Endothelial cell of umbilical vein (primary cell): ENCODE results near the gene ARMH1. TPM values are rescaled to one million over a fixed set of nuclear protein-coding genes. Genes with fewer than 3 reads are reported as not detected.

Experiments
- BruUV-seq: library from RNA; stranded (reverse); fragments of 400-500 nt; replicated peaks from 2 replicates; lab custom pipeline; 2021; lab: Mats Ljungman, UMichigan
- CTCF ChIA-PET: fragments of 300-600, 350-600 bp; sonication (Branson Sonifier 250); formaldehyde crosslinking; loops from one replicate; lab custom pipeline; 2021; ENCODE audit warnings: antibody characterized with exemption, inconsistent platforms; lab: Charles Lee
- POLR2A ChIA-PET: fragments of 300-600, 350-600 bp; sonication (Branson Sonifier 250); formaldehyde crosslinking; loops from one replicate; lab custom pipeline; 2021; ENCODE audit warnings: antibody characterized with exemption, inconsistent platforms; lab: Charles Lee
- DNase-seq: peaks from one replicate; pipeline ENCODE4 v3.0.0-alpha.2; 2011; ENCODE audit warnings: low read depth, low spot score
- FAIRE-seq: peaks from 2 replicates; lab custom pipeline; 2011; peaks lifted over from hg19 to GRCh38; lab: Jason Lieb, UNC
- H2AFZ ChIP-seq: 2 replicates; pipeline ENCODE4 v1.6.0; 2012; ENCODE audit warnings: low read depth, low read length, control low read depth, inconsistent platforms
- H3K27ac ChIP-seq: 2 replicates; pipeline ENCODE4 v1.5.1; 2011; ENCODE audit warnings: low read depth, mild to moderate bottlenecking, control low read depth, low read length, moderate library complexity; ENCODE audit not compliant: insufficient read depth
- H3K27me3 ChIP-seq, 2 experiments: 2 replicates each; pipeline versions ENCODE4 v1.6.0 to v1.6.1; 2011; ENCODE audit warnings: low read length in 2 of 2, mixed read lengths in 1 of 2; ENCODE audit not compliant: control insufficient read depth in 2 of 2, insufficient read depth in 2 of 2
- H3K36me3 ChIP-seq, 2 experiments: 2 replicates in 1 of 2; 3 replicates in 1 of 2; pipeline ENCODE4 v1.5.1; 2011; ENCODE audit warnings: low read length in 2 of 2, mild to moderate bottlenecking in 1 of 2, moderate library complexity in 1 of 2; ENCODE audit not compliant: control insufficient read depth in 2 of 2, insufficient read depth in 2 of 2; ENCODE audit errors: extremely low read depth in 1 of 2
- H3K4me1 ChIP-seq: 3 replicates; pipeline ENCODE4 v1.5.1; 2011; ENCODE audit warnings: mild to moderate bottlenecking, low read length; ENCODE audit not compliant: control insufficient read depth, insufficient read depth; ENCODE audit errors: extremely low read depth
- H3K4me2 ChIP-seq: 2 replicates; pipeline ENCODE4 v1.6.1; 2011; ENCODE audit warnings: low read length, control low read depth, mixed read lengths; ENCODE audit not compliant: insufficient read depth
- H3K4me3 ChIP-seq, 3 experiments: fragments of 200-600 bp in 1 of 3; sonication (generic), shearing (Covaris generic) in 1 of 3; replicated peaks in 1 of 3; 2 replicates each; pipeline ENCODE4 v1.5.1; 2011 to 2016; ENCODE audit warnings: control low read depth in 3 of 3, low read length in 3 of 3, mild to moderate bottlenecking in 2 of 3, inconsistent platforms in 1 of 3, low read depth in 1 of 3, moderate library complexity in 1 of 3; ENCODE audit not compliant: insufficient read depth in 1 of 3
- H3K79me2 ChIP-seq: 2 replicates; pipeline ENCODE4 v1.6.0; 2012; ENCODE audit warnings: low read length, inconsistent platforms; ENCODE audit not compliant: control insufficient read depth, insufficient read depth
- H3K9ac ChIP-seq: replicated peaks from 2 replicates; pipeline ENCODE3; 2011; ENCODE audit warnings: low read length, control low read depth; ENCODE audit not compliant: insufficient read depth; ENCODE audit errors: extremely low read depth
- H3K9me1 ChIP-seq: replicated peaks from 3 replicates; pipeline ENCODE4 v1.6.0; 2011; ENCODE audit warnings: mild to moderate bottlenecking, low read length; ENCODE audit not compliant: control insufficient read depth, insufficient read depth; ENCODE audit errors: extremely low read depth
- H3K9me3 ChIP-seq: replicated peaks from 2 replicates; pipeline ENCODE4 v1.5.1; 2012; ENCODE audit warnings: low read length, inconsistent platforms; ENCODE audit not compliant: control insufficient read depth, insufficient read depth
- H4K20me1 ChIP-seq: replicated peaks from 2 replicates; pipeline ENCODE3; 2011; ENCODE audit warnings: mild to moderate bottlenecking, low read length; ENCODE audit not compliant: control insufficient read depth, insufficient read depth; ENCODE audit errors: extremely low read depth
- CTCF ChIP-seq, 2 donors: IDR thresholded peaks; 1 replicate in 1 of 2; 2 replicates in 1 of 2; pipeline ENCODE4 v1.5.1; 2011; ENCODE audit warnings: low read length in 2 of 2, mild to moderate bottlenecking in 2 of 2, moderate library complexity in 2 of 2, control low read depth in 1 of 2, inconsistent platforms in 1 of 2, low read depth in 1 of 2; ENCODE audit not compliant: insufficient read depth in 1 of 2; ENCODE audit errors: extremely low read depth in 1 of 2
- EZH2 ChIP-seq: IDR thresholded peaks from 2 replicates; pipeline ENCODE4 v1.6.1; 2012; ENCODE audit warnings: borderline replicate concordance, low read depth, mild to moderate bottlenecking, moderate library complexity, low read length, inconsistent platforms; ENCODE audit not compliant: severe bottlenecking
- FOS ChIP-seq: IDR thresholded peaks from 2 replicates; pipeline ENCODE4 v1.6.1; 2011; ENCODE audit warnings: mild to moderate bottlenecking, low read length, moderate library complexity, borderline replicate concordance; ENCODE audit not compliant: insufficient read depth
- GATA2 ChIP-seq: IDR thresholded peaks from 2 replicates; pipeline ENCODE4 v1.7.0; 2011; ENCODE audit warnings: low read depth, mild to moderate bottlenecking, moderate library complexity, mixed read lengths, low read length; ENCODE audit not compliant: insufficient read length, insufficient read depth
- JUN ChIP-seq: IDR thresholded peaks from 2 replicates; pipeline ENCODE4 v1.6.1; 2011; ENCODE audit warnings: borderline replicate concordance, low read depth; ENCODE audit not compliant: insufficient read length, insufficient read depth
- MAX ChIP-seq: IDR thresholded peaks from 2 replicates; pipeline ENCODE4 v1.6.1; 2011; ENCODE audit not compliant: insufficient read depth, insufficient read length
- MYC ChIP-seq: IDR thresholded peaks from one replicate; pipeline ENCODE4 v1.6.1; 2011; ENCODE audit warnings: mild to moderate bottlenecking, low read depth, low read length
- POLR2A ChIP-seq: IDR thresholded peaks from 2 replicates; pipeline ENCODE4 v1.6.1; 2012; ENCODE audit warnings: low read depth, mild to moderate bottlenecking, control low read depth, low read length
- POLR2AphosphoS5 ChIP-seq: IDR thresholded peaks from 2 replicates; pipeline ENCODE4 v1.6.1; 2012; ENCODE audit warnings: low read depth, mild to moderate bottlenecking, control low read depth, low read length, moderate library complexity; ENCODE audit not compliant: insufficient read depth
- dilution Hi-C: fragments of 300-500 bp; cut with MboI; formaldehyde crosslinking; loops from one replicate; pipeline ENCODE4 v1.15.0; 2019; ENCODE audit warnings: low sequenced_read_pairs; ENCODE audit not compliant: extremely low pct_ligation_motif_present
- intact Hi-C: fragments of 100-400 bp; cut with micrococcal nuclease; formaldehyde crosslinking; loops from one replicate; pipeline ENCODE4 v1.10.0; 2022
- polyA plus RNA-seq, 4 experiments: library from polyadenylated mRNA; depleted of rRNA in 3 of 4; stranded (reverse) in 3 of 4; unstranded in 1 of 4; fragments of >200 nt; gene quantifications; 2 replicates each; pipeline versions ENCODE4 v1.2.1 to v1.2.3, GENCODE V29; 2011 to 2012; ENCODE audit warnings: missing spikeins in 1 of 4
- total RNA-seq: library from RNA; stranded (reverse); gene quantifications from 2 replicates; pipeline ENCODE4 v1.2.3, GENCODE V29; 2021

Gene ARMH1
- total and polyA plus RNA-seq, 2 donors (not counting 3 experiments of a cell fraction or from before 2014, with no cell fraction given): 0.17 TPM; not detected in 1

- no peak for FAIRE-seq
- POLR2A ChIA-PET: no interaction called here
- no peaks in the 10 kb centered on the region for H3K9me1 ChIP-seq
- H3K27ac ChIP-seq: no peak overlapping the region
- no peak for DNase-seq
- H2AFZ ChIP-seq: no peak overlapping the region
- no peaks in the 10 kb centered on the region for H3K79me2 ChIP-seq
- H3K9ac ChIP-seq: no peak overlapping the region
- H3K36me3 ChIP-seq: no peaks in the 10 kb centered on the region
- H3K4me2 ChIP-seq: no peak overlapping the region
- H3K9me3 ChIP-seq: no peaks in the 10 kb centered on the region
- CTCF ChIA-PET: no interaction called here
- H3K4me1 ChIP-seq: no peaks in the 10 kb centered on the region
- no peak overlapping the region for H3K4me3 ChIP-seq
- no peaks in the 10 kb centered on the region for H4K20me1 ChIP-seq
- intact Hi-C loops (no loop called here), dilution Hi-C loops (no loop called here)
- peaks cover 2 to 4% of the 10 kb centered on the region in 2 experiments for H3K27me3 ChIP-seq
- BruUV-seq: no TSS peak
- TF ChIP-seq POLR2AphosphoS5 (no peak), EZH2 (no peak), FOS (no peak), GATA2 (no peak), MYC (no peak), CTCF (IDR thresholded peaks at IDR 0.05; ENCODE audit: extremely low read depth in 1 of 2, insufficient read depth in 1 of 2, low read depth in 1 of 2, low read length in 2 of 2) (no peak), MAX (no peak), JUN (no peak), POLR2A (no peak)
Measured at GRCh38 chr1:44701141-44701573, 26.6 kb downstream of the ARMH1 start.
